Pericardium fibroblast (primary cell): ENCODE results near the gene E2F3. TPM values are rescaled to one million over a fixed set of nuclear protein-coding genes. Genes with fewer than 3 reads are reported as not detected.

Experiments used
- total RNA-seq: library from RNA; depleted of rRNA; stranded (reverse); fragments of >200 nt; gene quantifications from 2 replicates; pipeline ENCODE4 v1.2.3, GENCODE V29; 2015

E2F3 gene
- 4.4 and 5.1 TPM in 2 replicates for total RNA-seq

GRCh38 chr6:20401205-20402091 is at the start of gene E2F3:
Gene E2F3 (plus strand): TSS chr6:20401879. CDS start chr6:20402233, 354 bp downstream.

DNA sequence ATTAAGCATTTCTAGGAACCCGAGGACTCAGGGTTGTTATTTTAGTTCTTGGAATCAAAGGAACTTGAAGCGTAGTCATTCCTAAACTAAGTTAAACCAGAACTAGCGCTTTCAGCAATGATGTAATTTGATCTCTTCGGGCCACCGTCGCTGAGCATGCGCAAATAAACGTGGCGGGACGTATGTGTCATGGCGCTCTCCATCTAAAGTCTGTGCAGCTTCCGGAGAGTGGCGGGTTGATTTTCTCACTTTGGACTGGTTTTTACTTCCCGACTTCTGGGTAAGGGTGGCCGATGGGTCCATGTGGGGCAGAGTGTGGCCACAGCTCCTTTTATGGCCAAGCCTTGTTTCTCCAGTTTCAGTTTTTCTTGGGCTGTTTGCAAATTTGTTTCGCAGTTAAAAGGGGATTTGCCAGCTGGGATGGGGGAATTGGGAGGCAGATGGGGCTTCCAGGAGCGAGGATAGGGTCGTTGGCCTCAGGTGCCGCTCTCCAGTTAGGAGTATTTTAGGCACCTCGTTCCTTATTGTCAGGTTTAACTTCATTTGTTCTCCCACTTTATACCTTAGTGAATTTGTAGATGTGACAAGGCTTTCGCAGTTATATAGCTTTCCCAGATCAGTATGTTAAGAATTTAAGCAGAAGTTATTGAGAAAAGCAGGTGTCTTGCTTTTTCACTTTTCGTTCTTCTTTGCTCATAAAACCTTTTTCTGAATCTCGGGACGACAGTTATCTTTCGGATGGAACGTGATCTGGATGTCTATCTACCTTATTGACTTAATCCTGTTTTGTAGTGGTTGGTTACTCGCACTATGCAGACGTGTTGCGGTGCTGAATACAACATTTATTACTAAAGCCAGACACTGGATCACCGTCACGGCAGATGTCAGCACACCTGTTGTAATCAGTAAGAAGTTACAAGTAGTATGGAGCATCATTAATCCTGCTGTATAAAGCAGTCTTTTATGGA is 132.9 kb downstream of the E2F3 start, which contains the start of gene CDKAL1:
CDKAL1 (plus strand) TSS at position 163 of the 968 bp plus-strand sequence. CDS start 11,894 bp downstream, outside the sequence.

Other genes with a start within 250 kb of the E2F3 start
- 0.82 and 2.0 TPM in 2 replicates for gene MBOAT1, start 189.4 kb upstream of the E2F3 start, total RNA-seq
- 5.0 and 5.3 TPM in 2 replicates for gene CDKAL1, start 132.6 kb downstream of the E2F3 start, total RNA-seq